HG02852 (cell line): ENCODE measurements around the gene CCL26.
A peak's percentile ranks its signal among the peaks of the same experiment; 100 is the strongest.
"Not testable (repeated sequence)": the region's sequence is repeated elsewhere in the genome, so short reads cannot be mapped to it uniquely, and the experiment has no call there.

ENCODE experiments used
- ATAC-seq: cut with Tn5 transposase; IDR thresholded peaks from one replicate; pipeline ENCODE4 v1.9.1; 2021; ENCODE audit warnings: mild to moderate bottlenecking, moderate library complexity; ENCODE audit not compliant: unreplicated experiment

Gene CCL26

DNA sequence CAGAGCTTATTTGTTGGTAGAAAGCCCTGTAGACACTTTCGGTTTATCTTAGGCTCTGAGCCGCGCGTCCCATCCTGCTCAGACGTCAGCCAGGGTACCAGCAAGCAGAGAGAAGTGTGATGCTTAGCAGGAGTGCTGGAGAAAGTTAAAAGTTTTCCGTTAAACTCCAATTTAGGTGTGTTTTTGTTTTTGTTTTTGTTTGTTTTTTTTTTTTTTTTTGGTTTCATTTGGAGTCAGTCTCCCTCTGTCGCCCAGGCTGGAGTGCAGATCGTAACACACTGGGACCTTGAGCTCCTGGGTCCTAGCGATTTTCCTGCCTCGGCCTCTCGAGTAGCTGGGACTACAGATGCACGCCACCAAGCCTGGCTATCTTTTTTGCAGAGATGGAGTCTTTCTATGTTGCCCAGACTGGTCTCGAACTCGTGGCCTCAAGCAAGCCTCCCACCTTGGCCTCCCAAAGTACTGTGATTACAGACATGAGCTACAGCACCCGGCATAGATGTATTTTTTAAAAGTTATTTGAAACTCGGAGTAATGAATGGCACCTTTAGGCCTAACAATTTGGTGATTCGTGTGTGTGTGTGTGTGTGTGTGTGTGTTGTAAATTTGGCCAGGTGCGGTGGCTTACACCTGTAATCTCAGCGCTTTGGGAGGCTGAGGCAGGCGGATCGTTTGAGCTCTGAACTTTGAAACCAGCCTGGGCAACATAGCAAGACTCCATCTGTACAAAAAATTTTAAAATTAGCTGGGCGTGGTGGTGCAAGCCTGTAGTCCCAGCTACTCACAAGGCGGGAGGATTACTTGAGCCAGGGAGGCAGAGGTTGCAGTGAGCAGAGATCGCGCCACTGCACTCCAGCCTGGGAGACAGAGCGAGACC is 32.0 kb downstream of the CCL26 start:
- ATAC-seq: peak; percentile 24

DNA sequence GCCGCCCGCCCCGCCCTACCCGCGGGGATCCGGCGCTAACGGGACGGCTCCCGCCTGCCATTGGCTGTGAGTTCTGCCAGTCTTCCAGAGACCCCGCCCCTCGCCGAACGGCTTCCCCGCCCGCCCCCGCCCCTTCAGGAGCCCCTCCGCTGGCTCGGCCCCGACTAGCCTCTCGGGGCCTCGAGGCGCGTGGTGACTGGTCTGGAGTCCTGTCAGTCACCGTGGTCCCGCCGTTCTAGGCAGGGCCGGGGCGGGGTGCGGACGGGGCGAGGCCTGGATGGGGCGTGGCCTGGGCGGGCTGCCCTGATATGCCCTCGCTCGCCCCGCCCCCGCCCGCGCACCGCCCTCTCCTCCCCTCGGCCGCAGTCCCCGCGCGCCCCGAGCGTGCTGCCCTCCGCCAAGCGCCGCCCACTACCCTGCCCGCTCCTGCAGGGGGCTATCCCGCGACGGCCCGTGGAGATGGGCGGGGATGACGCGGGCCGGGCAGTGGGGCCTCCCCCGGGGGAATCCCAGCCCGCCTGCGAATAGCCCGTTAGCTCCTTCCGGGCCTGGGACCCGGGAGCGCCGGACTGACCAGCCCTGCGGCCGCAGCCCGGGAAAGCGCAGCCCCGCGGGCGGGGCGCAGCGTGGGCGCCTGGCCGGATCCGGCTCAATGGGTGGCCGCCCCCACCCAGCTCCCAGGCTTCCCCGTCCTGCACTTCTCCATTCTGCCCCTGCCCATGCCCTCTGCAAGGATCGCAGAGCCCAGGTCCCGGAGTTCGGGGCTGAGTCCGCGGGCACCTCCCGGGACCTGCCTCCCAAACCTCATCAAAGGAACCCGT is 32.8 kb downstream of the CCL26 start:
- peak; percentile 91 for ATAC-seq

DNA sequence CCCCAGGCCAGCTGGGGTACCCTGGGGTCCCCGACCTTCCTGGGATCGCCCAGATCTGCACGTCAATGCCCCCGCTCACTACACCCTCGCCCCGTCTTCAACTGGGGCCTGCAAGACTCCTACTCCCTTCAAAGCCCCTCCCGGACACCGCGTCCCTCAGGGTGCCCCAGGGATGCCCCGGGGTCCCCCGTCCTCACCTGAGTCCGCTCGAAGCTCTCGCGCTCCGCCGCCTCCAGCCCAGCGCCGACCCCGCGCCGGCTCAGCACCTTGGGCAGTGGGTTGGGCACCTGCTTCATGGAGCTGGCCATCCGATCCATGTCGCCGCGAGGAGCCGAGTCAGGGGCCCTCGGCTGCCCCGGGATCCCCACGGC is 33.4 kb downstream of the CCL26 start, which contains the start of gene HIP1:
TSS of gene HIP1 (minus strand) at position 338 of the 371 bp plus-strand sequence. CDS start at position 317, 21 bp downstream.
- ATAC-seq: no peak

DNA sequence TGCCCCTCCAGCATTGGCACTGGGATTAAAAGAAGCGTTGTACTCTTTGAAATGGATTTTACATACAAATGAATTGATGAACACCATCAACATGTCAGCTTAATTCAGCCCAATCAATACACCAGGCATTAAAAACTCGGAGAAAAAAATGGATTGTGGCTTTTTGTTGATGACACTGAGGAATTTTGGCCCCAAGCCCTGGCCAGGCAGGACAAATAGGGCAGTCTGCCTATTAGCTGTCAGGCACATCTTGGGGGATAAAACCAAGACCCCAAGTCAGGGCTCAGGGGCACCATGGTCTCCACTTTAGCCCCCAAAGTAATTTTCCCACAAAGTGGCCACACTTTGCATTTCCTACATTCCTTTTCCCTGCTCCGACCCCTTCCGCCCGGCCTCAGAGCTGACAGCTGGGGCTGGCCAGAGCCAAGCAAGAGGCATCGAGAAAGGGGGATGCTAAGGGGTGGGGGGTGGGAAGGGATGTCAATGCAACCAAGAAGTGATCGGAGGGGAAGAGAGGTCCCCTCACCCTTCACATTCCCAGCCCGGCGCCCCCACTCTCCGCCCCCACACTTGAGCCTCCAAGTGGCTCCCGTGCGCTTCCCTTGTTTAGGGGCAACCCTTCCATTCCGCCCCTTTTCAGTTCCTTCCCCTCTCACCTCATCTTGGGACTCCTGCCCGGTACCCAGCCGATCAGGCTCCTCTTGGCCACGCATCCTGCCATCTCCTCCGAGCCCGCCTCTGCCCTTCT is 34.0 kb downstream of the CCL26 start:
- ATAC-seq: no peak

DNA sequence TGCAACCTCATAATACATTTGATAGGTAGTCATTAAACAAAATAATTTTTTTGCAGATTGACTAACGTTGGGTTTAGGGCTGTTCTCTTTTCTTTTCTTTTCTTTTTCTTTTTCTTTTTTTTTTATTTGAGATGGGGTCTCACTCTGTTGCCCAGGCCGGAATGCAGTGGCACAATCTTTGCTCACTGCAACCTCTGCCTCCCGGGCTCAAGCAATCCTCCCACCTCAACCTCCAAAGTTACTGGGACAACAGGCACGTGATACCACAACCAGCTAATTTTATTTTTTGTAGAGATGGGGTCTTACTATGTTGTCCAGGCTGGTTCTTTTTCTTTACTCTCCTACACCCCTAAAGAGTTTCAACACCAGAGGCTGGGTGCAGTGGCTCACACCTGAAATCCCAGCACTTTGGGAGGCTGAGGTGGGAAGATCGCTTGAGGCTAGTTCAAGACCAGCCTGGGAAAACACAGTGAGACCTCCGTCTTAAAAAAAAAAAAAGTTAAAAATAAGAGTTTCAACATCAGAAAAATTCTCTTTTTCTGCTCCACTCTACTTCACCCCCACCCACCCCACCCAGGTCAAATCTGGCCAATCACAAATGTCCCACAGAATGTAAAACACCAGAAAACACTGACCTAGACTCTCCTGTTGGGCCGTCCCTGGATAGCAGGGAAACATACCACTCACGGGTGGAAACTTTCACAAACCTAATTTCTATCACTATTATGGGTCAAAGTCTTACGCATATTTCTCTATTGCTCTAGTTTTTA is 36.2 kb downstream of the CCL26 start:
- ATAC-seq: no peak

DNA sequence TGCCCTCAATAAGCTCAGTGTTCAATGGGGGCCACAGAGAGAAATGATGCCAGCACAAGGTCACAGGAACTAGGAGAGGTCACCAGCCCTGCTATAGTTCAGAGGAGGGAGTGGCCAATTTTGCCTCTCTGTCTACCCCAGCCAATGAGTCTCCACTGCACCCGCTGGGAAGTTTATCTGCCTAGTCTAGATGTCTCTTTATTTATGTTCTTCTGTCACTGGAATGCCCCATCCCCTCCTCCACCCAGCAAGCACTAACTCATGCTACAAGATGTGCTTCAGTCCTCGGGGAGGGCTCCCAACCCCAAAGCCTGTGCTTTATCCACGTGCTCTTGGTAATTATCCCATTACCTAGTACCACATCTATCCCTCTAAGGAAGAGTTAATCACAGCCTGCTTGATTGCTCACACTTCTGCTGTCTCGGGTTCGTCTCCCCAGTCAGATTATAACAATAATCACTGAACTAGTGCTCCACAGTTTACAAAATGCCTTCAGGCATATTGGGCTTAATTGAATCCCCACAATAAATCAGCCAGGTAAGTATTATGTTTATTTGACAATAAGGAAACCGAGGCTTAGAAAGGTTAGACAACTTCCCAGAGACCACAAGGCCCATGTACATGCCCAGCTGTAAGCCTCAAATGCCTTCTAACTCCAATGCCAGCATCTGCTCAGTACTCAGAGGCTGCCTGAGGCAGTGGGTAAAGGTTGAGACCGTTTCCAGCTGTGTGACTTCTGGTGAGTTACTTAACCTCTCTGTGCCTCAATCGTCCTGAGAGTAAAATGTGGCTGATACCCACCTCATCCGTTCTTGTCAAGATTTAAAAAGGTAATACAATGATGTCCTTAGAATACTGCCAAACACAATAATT is 37.2 kb downstream of the CCL26 start:
- ATAC-seq: no peak

DNA sequence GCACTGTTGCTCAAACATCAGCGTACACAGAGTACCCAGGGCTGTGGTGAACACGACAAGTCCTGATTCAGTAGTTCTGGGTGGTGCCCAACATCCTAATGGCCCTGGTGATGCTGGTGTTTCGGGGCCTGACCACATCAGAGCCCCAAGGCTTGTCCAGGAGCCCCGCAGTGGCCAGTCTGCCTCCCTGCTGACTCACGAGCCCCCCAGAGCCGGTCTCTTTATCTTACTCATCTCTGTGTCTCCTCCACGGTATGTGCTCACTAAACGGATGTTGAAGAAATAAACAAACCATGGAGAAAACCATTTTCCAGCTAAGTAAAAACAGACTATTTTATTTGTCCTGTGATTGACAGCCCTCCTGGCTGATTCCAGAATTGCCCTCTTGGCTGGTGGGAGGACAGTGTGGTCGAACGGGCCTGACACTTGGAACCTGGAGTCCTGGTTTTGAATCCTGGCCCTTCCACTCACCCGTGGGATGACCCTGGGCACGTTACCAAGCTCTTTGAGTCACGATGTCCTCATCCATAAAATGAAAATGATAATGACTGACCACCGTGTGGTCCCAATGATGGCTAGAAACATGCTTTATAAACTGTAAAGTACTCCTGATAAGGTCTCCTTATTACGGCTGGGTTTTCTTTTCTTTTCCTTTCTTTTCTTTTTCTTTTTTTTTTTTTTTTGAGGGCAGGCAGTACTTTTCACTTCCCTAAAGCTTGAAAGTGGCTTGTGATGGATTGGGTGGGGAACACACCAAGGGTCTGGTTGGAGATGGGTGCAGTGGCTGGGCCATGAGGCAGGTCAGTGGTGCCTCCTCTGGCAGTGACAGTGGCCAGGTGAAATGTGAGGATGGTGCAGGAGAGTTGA is 39.0 kb downstream of the CCL26 start:
- no peak for ATAC-seq

DNA sequence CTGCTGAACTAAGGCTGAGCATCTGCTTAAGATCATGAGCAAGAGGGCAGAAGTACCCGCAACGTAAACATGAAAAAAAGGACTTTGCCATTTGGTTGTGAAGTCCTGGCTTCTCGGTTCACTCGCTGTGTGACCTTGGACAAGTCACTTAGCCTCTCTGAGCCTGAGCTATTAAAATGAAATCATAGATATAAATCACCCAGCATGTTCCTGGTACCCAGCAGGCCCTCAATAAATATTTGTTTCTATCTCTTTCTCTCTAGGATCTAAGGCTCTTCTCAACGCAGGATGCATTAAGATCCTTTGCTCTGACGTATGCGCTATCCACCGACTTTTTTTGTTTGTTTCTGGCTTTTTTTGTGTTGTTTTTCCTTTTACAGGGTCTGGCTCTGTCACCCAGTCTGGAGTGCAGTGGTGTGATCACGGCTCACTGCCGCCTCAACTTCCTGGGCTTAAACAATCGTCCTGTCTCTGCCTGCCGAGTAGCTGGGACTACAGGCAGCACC is 39.9 kb downstream of the CCL26 start:
- no peak for ATAC-seq

DNA sequence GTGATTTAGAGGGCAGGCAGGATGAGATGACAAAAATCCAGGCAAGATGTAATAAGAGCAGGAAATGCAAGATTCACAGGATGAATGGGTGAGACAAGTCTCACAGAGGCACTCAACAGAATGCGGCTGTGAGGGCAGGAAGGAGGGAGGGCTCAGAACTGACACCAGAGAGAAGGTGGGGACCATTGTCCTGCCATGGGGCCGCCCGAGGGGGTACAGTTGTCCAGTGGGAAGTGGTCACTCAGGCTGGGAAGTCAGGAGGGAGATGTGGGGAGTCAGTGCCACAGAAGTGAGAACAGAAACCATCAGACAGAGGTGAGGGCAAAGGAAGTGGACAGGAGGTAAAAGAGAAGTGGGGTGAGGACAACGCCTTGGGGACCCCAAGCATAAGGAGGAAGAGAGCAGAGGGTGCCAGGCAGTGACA is 42.1 kb downstream of the CCL26 start:
- ATAC-seq: no peak

DNA sequence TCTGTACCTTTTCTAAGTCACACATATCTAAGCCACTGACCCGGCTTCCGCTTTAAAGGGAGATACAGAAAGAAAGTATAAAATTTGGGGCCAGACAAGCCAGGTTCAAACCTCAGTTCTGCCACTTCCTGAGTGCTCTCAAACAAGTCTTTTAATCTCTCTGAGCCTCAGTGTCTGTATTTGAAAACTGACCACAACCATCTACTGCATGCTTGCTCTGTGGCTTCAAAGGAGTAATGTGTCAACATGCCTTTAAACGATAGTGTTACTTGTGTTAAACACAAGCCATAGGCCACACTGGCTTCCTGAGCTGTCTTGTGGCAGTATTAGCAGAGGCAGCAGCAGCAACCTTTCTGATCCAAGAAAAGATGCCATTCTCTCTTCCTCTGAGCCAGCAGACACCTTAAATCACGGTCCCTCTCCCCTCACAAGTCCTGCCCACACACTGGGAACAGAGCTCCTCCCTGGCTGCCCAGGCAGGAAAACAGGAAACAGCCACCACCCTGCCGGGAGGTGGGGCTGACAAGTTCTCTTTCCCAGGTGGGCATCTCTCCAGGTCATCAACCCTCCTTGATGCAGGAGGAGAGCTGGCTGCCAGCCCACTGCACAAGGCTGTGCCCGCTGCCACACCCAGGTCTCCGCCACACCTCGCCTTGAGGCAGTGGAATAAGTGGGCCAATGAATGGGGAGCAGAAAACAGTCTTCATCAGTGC is 44.0 kb downstream of the CCL26 start:
- ATAC-seq: no peak

DNA sequence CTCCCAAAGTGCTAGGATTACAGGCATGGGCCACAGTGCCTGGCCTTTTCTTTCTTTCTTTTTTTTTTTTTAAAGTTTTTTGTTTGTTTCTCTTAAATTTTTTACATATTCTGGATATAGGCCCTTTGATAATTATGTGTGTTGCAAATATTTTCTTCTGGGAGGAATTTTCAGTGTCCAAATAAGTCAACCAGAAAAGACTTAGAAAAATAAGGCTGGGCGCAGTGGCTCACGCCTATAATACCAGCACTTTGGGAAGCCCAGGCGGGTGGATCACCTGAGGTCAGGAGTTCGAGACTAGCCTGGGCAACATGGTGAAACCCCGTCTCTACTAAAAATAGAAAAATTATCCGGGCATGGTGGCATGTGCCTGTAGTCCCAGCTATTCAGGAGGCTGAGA is 44.7 kb downstream of the CCL26 start:
- ATAC-seq: not testable (repeated sequence)

DNA sequence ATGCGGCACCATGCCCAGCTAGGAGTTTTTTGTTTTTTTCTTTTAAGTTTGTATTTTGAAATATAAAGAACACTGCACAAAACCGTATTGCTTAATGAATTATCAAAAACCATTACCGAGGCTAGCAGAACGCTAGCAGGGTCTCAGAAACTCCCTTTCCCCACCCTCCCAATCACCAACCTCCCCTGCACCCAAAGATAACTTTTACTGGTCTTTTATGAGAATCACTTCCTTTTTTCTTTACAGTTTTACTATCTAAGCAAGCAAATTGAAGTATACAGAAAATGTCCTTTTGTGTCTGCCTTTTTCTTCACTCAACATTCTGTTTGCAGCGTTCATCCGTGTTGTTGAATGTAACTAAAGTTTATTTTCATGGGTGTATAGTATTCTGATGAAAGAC is 46.7 kb downstream of the CCL26 start:
- ATAC-seq: no peak

DNA sequence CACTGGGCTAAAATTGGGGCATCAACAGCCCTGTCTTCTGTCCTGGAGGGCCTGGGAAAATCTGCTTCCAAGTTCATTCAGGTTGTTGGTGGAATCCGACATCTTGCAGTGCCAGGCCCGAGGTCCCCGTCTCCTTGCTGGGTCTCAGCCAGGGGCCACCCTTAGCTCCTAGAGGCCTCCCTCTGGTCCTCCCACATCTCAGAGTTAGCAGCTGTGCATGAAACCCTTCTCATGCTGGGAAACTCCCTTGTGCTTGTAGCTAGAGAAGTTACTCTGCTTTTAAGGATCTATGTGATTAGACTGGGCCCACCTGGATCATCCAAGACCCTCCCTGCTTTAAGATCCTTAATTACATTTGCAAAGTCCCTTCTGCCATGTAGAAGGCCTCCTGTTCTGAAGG is 48.6 kb downstream of the CCL26 start:
- no peak for ATAC-seq

DNA sequence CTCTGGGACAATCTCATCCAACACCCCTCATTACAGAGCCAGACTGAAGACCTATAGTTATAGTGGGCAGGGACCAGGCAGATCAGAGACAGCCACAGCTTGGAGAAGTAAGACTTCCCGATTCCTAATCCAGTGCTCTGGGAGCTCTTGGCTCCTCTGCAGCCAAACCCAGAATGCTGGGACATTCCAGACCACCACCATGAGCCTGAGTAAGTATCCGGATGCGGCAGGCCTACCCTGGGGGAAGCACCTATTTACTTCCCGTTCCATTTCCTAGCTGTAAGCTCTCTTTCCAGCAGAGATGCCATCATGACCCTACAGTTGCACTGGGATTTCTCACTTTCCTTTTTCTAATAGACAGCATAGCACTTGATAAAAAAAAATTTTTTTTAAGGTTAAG is 49.6 kb downstream of the CCL26 start:
- ATAC-seq: no peak

DNA sequence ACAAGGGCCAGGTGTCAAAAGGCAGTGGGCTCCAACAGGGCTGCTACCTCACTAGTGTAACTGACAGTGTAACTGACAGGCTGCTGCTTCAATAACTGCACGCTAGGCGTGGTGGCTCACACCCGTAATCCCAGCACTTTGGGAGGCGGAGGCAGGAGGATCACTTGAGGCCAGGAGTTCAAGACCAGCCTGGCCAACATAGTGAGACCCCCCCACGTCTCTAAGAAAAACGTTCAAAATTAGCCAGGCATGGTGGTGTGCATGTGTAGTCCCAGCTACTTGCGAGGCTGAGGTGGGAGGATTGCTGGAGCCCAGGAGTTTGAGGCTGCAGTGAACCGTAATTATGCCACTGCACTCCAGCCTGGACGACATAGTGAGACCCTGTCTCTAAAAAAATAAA is 50.1 kb downstream of the CCL26 start:
- not testable (repeated sequence) for ATAC-seq

DNA sequence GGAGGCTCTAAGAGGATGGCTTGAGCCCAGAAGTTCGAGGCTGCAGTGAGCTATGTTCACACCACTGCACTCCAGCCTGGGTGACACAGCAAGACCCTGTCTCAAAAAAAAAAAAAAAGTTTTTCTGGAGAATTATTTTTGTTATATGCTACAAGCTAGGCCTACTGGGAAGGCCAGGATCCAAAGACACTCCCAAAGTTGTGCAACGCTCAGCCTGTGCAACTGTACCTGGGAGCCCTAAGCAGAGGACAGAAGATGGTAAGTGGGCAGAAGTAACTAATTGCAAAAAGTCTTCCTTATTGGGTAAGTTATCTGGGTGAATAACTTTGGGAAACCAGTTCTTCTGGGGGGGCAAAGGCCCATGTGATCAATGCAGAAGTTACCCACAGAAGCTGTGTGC is 50.6 kb downstream of the CCL26 start:
- ATAC-seq: no peak

DNA sequence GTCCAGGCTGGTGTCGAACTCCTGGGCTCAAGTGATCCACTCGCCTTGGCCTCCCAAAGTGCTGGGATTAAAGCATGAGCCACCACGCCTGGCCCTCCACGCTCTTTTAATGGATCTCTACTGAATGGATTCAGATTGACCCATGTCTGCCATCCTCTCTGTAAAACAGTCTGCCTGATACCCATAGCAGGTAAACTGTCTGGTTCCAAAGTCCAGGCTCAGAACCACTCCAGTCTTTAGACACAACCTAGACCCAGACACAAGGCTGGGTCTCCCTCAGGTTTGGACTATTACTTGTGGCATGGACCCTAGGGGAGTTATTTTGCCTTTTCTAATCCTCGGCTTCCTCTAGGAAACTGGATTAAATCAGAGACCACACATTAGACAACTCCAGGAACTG is 52.4 kb downstream of the CCL26 start:
- ATAC-seq: no peak
